ENCODE measurements around the gene YBX2. TPM values are rescaled to one million over a fixed set of nuclear protein-coding genes. Genes with fewer than 3 reads are reported as not detected.

Gene YBX2
- total and polyA plus RNA-seq, 10 donors = 0.09 to 0.40 (median 0.16) TPM; not detected in 4

DNA sequence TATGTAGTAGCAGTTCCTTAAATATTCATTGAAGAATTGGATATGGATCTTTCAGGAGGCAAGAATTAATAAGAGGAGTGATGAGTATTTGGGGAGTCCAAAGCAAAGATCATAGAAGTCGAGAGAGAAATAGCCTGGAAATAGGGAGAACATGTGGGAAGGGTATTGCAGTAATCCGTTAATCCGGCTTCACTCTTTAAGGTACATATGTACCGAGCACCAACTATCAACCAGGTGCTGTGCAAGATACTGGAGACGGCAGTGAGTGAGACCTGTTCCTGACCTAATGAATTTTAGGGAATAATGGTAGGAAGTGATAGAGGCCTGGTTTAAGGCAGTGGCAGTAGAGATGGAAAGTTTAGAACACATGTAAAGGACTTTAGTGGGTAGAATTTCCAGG, 41.4 kb downstream of the YBX2 start:
- intact Hi-C loops (cut with DNase I; ENCODE audit: low total_unique reads) = no loop called here
- Histone ChIP-seq H3K9me3 (no peaks in the 10 kb centered on the region), H3K27ac (peak overlapping the region; percentile 97 to 100 (median 99)), H3K4me1 (peaks cover 30 to 50% (median 41%) of the 10 kb centered on the region in 6 donors), H3K27me3 (replicated peaks in 1 of 7) (no peaks in the 10 kb centered on the region), H3K4me3 (peak overlapping the region; percentile 89 to 99 (median 94)), H3K36me3 (peaks cover 0 to 51% (median 34%) of the 10 kb centered on the region in 6 donors)
- WGBS, 5 donors = 74 to 88% (median 82%) methylated on average over 5 of the region's 5 CpGs
- no peak for DNase-seq
- TF ChIP-seq POLR2A (IDR thresholded peaks at IDR 0.05) (no peak), POLR2AphosphoS5 (IDR thresholded peaks at IDR 0.05) (no peak)
- TF ChIP-seq, protein P1, sequence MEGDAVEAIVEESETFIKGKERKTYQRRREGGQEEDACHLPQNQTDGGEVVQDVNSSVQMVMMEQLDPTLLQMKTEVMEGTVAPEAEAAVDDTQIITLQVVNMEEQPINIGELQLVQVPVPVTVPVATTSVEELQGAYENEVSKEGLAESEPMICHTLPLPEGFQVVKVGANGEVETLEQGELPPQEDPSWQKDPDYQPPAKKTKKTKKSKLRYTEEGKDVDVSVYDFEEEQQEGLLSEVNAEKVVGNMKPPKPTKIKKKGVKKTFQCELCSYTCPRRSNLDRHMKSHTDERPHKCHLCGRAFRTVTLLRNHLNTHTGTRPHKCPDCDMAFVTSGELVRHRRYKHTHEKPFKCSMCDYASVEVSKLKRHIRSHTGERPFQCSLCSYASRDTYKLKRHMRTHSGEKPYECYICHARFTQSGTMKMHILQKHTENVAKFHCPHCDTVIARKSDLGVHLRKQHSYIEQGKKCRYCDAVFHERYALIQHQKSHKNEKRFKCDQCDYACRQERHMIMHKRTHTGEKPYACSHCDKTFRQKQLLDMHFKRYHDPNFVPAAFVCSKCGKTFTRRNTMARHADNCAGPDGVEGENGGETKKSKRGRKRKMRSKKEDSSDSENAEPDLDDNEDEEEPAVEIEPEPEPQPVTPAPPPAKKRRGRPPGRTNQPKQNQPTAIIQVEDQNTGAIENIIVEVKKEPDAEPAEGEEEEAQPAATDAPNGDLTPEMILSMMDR (IDR thresholded peaks at IDR 0.05 in 8 of 11, conservative IDR thresholded peaks at IDR 0.05 in 3 of 11) = no peak

DNA sequence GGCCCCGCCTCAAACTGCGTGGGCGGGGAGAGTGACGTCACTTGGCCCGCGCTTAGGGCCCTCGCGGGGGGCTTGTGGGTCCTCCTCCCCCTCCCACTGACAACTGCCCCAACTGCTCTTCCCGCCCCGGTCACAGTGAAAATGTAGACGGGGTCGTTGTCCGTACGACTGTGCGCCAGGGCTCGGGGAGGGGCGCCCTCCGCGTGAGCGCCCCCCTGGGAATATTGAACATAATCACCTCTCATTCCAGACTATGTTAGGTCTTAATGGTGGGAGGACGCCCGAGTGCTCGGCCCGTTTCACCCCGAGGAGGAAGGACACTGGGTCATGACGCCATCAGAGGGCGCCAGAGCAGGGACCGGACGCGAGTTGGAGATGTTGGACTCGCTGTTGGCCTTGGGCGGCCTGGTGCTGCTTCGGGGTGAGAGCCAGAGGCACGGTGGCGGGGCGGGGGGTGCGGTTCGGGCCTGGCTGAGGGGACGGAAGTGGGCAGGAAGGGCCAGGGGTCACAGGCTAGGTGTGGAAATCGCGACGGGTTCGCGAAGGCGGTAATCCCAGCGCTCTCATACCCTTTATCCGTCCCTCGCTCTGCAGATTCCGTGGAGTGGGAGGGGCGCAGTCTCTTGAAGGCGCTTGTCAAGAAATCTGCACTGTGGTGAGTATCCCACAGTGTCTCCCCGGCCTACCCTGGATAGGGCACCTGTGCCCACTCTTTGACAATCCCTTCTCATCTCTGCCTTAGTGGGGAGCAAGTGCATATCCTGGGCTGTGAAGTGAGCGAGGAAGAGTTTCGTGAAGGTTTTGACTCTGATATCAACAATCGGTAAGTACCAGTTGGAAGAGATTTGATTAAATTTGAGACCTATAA, 42.0 kb downstream of the YBX2 start, which contains the start of gene ELP5:
Gene ELP5 (plus strand): TSS at position 40 of the 868 bp plus-strand sequence. CDS start 336 bp downstream, at position 376.
- Histone ChIP-seq H3K27ac (peak within 1 kb of the TSS; percentile 97 to 100 (median 99)), H3K4me3 (peak within 1 kb of the TSS; percentile 89 to 99 (median 94)), H3K4me1 (peaks cover 30 to 57% (median 45%) of the 10 kb centered on the region in 6 donors), H3K9me3 (no peaks in the 10 kb centered on the region), H3K36me3 (peaks cover 0 to 48% (median 33%) of the 10 kb centered on the region in 6 donors), H3K27me3 (replicated peaks in 1 of 7) (no peaks in the 10 kb centered on the region)
- TF ChIP-seq, protein P1 (IDR thresholded peaks at IDR 0.05 in 8 of 11, conservative IDR thresholded peaks at IDR 0.05 in 3 of 11) = peak in 6 of 11 experiments; percentile 6 to 55 (median 33)
- TF ChIP-seq POLR2A (IDR thresholded peaks at IDR 0.05) (peak in 2 of 3 donors; percentile 8 to 15), POLR2AphosphoS5 (IDR thresholded peaks at IDR 0.05) (peak; percentile 91 to 93 (median 91))
- intact Hi-C loops (cut with DNase I; ENCODE audit: low total_unique reads) = no loop called here
- peak; percentile 99 for DNase-seq
- 1 to 2% (median 1%) methylated on average over 39 to 55 of the region's 55 CpGs for WGBS, 5 donors

DNA sequence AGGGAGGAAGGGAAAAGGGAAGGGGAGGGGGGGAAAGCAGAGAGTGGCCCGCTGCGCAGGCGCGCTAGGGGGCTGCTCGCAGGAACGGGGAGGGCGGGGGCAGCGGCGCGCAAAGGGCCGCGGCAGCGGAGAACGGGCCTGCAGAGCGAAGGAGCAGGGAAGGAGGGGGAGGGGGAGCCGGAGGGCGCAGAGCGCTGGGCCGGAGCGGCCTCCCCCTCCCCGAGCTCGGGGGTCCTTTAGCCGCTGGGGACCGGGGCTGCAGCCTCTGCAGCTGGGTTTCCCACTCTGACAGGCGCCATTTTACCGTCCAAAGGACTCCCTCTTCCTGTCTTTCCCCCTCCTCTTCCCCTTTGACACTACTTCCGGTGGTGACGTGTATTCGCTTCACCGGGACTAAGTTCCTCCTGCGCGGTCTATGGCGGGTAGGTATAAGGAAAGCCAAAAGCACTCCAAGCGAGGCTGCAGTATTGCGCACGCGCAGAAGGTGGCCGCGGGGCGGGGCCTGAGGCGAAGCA, 42.7 kb downstream of the YBX2 start, which contains the start of gene CTDNEP1:
Gene CTDNEP1 (minus strand): TSS at position 74 of the 515 bp plus-strand sequence. CDS start 438 bp downstream, outside the sequence.
- intact Hi-C loops (cut with DNase I; ENCODE audit: low total_unique reads) = no loop called here
- peaks cover 0 to 48% (median 33%) of the 10 kb centered on the region in 6 donors for H3K36me3 ChIP-seq
- H3K27me3 ChIP-seq (replicated peaks in 1 of 7) = no peaks in the 10 kb centered on the region
- H3K27ac ChIP-seq = peak within 1 kb of the TSS; percentile 97 to 100 (median 99)
- peak within 1 kb of the TSS; percentile 89 to 99 (median 94) for H3K4me3 ChIP-seq
- TF ChIP-seq, protein P1 (IDR thresholded peaks at IDR 0.05 in 8 of 11, conservative IDR thresholded peaks at IDR 0.05 in 3 of 11) = no peak
- TF ChIP-seq POLR2AphosphoS5 (IDR thresholded peaks at IDR 0.05) (peak in 1 of 3 donors; percentile 74), POLR2A (IDR thresholded peaks at IDR 0.05) (peak in 1 of 3 donors; percentile 16)
- DNase-seq = peak; percentile 99
- H3K9me3 ChIP-seq = no peaks in the 10 kb centered on the region
- peaks cover 30 to 64% (median 46%) of the 10 kb centered on the region in 6 donors for H3K4me1 ChIP-seq
- 1% methylated on average over 28 to 41 of the region's 41 CpGs for WGBS, 5 donors

All from spleen (tissue), 11 donors.